Esophagus squamous epithelium (tissue), 4 donors: ENCODE results near the gene TMEM271.

Experiments
- POLR2A ChIP-seq, 4 donors: fragments of 450-650 bp; IDR thresholded peaks; one replicate each; pipeline ENCODE4 v1.6.1; 2017; ENCODE audit warnings: antibody characterized with exemption in 4 of 4, mild to moderate bottlenecking in 4 of 4, moderate library complexity in 3 of 4
- TF ChIP-seq, protein P1 (sequence below), 6 experiments: fragments of 450-650 bp in 4 of 6; fragments of 200-600 bp in 2 of 6; sonication (generic) in 2 of 6; IDR thresholded peaks; one replicate each; pipeline ENCODE4 v1.5.1; 2016 to 2019; ENCODE audit warnings: antibody characterized with exemption in 6 of 6, mild to moderate bottlenecking in 4 of 6, moderate library complexity in 4 of 6

DNA sequence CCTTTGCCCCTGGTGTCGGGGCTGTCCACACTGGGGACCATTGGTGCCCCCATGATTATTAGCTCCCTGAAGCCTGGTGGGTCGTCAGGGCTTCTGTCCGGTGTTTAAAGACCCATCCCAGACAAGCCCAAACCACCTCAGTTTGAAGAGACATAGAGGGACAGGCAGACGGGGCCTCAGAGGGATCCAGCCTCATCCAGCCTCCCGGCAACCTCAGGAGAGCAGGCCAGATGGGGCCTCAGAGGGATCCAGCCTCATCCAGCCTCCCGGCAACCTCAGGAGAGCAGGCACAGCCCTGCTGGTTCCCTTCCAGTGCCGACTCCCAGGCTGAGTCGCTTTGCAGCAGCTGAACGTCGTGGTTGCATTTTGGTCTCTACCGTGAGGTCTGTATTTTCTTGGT, 45.0 kb downstream of the TMEM271 start:
- TF ChIP-seq, protein P1, sequence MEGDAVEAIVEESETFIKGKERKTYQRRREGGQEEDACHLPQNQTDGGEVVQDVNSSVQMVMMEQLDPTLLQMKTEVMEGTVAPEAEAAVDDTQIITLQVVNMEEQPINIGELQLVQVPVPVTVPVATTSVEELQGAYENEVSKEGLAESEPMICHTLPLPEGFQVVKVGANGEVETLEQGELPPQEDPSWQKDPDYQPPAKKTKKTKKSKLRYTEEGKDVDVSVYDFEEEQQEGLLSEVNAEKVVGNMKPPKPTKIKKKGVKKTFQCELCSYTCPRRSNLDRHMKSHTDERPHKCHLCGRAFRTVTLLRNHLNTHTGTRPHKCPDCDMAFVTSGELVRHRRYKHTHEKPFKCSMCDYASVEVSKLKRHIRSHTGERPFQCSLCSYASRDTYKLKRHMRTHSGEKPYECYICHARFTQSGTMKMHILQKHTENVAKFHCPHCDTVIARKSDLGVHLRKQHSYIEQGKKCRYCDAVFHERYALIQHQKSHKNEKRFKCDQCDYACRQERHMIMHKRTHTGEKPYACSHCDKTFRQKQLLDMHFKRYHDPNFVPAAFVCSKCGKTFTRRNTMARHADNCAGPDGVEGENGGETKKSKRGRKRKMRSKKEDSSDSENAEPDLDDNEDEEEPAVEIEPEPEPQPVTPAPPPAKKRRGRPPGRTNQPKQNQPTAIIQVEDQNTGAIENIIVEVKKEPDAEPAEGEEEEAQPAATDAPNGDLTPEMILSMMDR (IDR thresholded peaks at IDR 0.05), result no peak
- no peak for TF ChIP-seq POLR2A (IDR thresholded peaks at IDR 0.05)
